Subcutaneous abdominal adipose tissue (tissue), 5 donors: Measurements from ENCODE around the gene SLC66A2.

Source experiments
- H3K27ac ChIP-seq: one replicate; pipeline ENCODE4 v1.7.0; 2013; ENCODE audit warnings: low read depth, mild to moderate bottlenecking, inconsistent platforms, low read length, moderate library complexity
- H3K27me3 ChIP-seq, 5 donors: one replicate each; pipeline ENCODE4 v1.7.0; 2013; ENCODE audit warnings: low read length in 5 of 5, inconsistent platforms in 1 of 5; ENCODE audit not compliant: control insufficient read depth in 5 of 5, insufficient read depth in 4 of 5
- H3K36me3 ChIP-seq, 5 donors: one replicate each; pipeline ENCODE4 v1.7.0; 2013; ENCODE audit warnings: low read length in 5 of 5; ENCODE audit not compliant: control insufficient read depth in 5 of 5, insufficient read depth in 5 of 5
- H3K4me1 ChIP-seq, 5 donors: one replicate each; pipeline ENCODE4 v1.7.0; 2013; ENCODE audit warnings: low read length in 5 of 5, mild to moderate bottlenecking in 3 of 5, moderate library complexity in 1 of 5; ENCODE audit not compliant: control insufficient read depth in 5 of 5, insufficient read depth in 5 of 5
- H3K4me3 ChIP-seq, 5 donors: one replicate each; pipeline ENCODE4 v1.7.0; 2013; ENCODE audit warnings: low read length in 5 of 5, low read depth in 1 of 5
- H3K9ac ChIP-seq, 5 donors: one replicate each; pipeline ENCODE4 v1.7.0; 2013; ENCODE audit warnings: low read length in 5 of 5, mild to moderate bottlenecking in 4 of 5, moderate library complexity in 3 of 5
- H3K9me3 ChIP-seq, 5 donors: one replicate each; pipeline ENCODE4 v1.7.0; 2013; ENCODE audit warnings: low read length in 5 of 5; ENCODE audit not compliant: control insufficient read depth in 5 of 5
- donor health status: healthy.
- donor health status: healthy.
- donor health status: healthy.
- donor health status: healthy.
- donor health status: healthy.

SLC66A2 gene

GRCh38 chr18:79899609-79900445 lies 51.6 kb downstream of the SLC66A2 start:
- no peak overlapping the region for H3K27ac ChIP-seq
- peaks cover 0 to 36% (median 17%) of the 10 kb centered on the region in 5 donors for H3K9me3 ChIP-seq
- H3K36me3 ChIP-seq = peaks cover 0 to 30% (median 19%) of the 10 kb centered on the region in 5 donors
- peak overlapping the region in 1 of 5 donors; percentile 30 for H3K4me3 ChIP-seq
- H3K27me3 ChIP-seq = no peaks in the 10 kb centered on the region
- H3K9ac ChIP-seq = no peak overlapping the region
- H3K4me1 ChIP-seq = peaks cover 0 to 4% (median 0%) of the 10 kb centered on the region in 5 donors

- no peak overlapping the region for H3K27ac ChIP-seq
- no peak overlapping the region for H3K9ac ChIP-seq
- H3K4me3 ChIP-seq = peak overlapping the region in 1 of 5 donors; percentile 30
- H3K36me3 ChIP-seq = peaks cover 0 to 24% (median 19%) of the 10 kb centered on the region in 5 donors
- H3K27me3 ChIP-seq = no peaks in the 10 kb centered on the region
- H3K4me1 ChIP-seq = peaks cover 0 to 4% (median 0%) of the 10 kb centered on the region in 5 donors
- peaks cover 0 to 36% (median 20%) of the 10 kb centered on the region in 5 donors for H3K9me3 ChIP-seq
Measured at GRCh38 chr18:79898952-79899608, 52.4 kb downstream of the SLC66A2 start.

GRCh38 chr18:79897940-79898625 lies 53.4 kb downstream of the SLC66A2 start:
- Histone ChIP-seq H3K27me3 (no peaks in the 10 kb centered on the region), H3K27ac (no peak overlapping the region), H3K4me3 (peak overlapping the region in 1 of 5 donors; percentile 12), H3K4me1 (peaks cover 0 to 4% (median 0%) of the 10 kb centered on the region in 5 donors), H3K36me3 (peaks cover 0 to 14% (median 9%) of the 10 kb centered on the region in 5 donors), H3K9me3 (peaks cover 3 to 35% (median 28%) of the 10 kb centered on the region in 5 donors), H3K9ac (no peak overlapping the region)

GRCh38 chr18:79896738-79897137 lies 54.7 kb downstream of the SLC66A2 start:
- Histone ChIP-seq H3K27me3 (no peaks in the 10 kb centered on the region), H3K9me3 (peaks cover 4 to 48% (median 34%) of the 10 kb centered on the region in 5 donors), H3K36me3 (peaks cover 0 to under 1% (median 0%) of the 10 kb centered on the region in 5 donors), H3K9ac (no peak overlapping the region), H3K4me1 (peaks cover 0 to 4% (median 0%) of the 10 kb centered on the region in 5 donors), H3K27ac (no peak overlapping the region), H3K4me3 (no peak overlapping the region)

- Histone ChIP-seq H3K36me3 (no peaks in the 10 kb centered on the region), H3K9me3 (peaks cover 4 to 61% (median 37%) of the 10 kb centered on the region in 5 donors)
Measured at GRCh38 chr18:79890674-79891073, 60.8 kb downstream of the SLC66A2 start.

GRCh38 chr18:79889569-79889968 lies 61.9 kb downstream of the SLC66A2 start:
- Histone ChIP-seq H3K4me1 (peaks cover 0 to 2% (median 0%) of the 10 kb centered on the region in 5 donors), H3K9ac (no peak overlapping the region), H3K36me3 (no peaks in the 10 kb centered on the region), H3K4me3 (no peak overlapping the region), H3K27ac (no peak overlapping the region), H3K27me3 (no peaks in the 10 kb centered on the region), H3K9me3 (peaks cover 4 to 59% (median 37%) of the 10 kb centered on the region in 5 donors)

More at GRCh38 chr18:79890674-79891073, 60.8 kb downstream of the SLC66A2 start:
- no peak overlapping the region for H3K9ac ChIP-seq
- H3K27me3 ChIP-seq = no peaks in the 10 kb centered on the region
- no peak overlapping the region for H3K4me3 ChIP-seq
- no peak overlapping the region for H3K27ac ChIP-seq
- H3K4me1 ChIP-seq = no peaks in the 10 kb centered on the region

GRCh38 chr18:79888016-79888415 lies 63.4 kb downstream of the SLC66A2 start:
- Histone ChIP-seq H3K27me3 (no peaks in the 10 kb centered on the region), H3K4me1 (peaks cover 0 to 2% (median 0%) of the 10 kb centered on the region in 5 donors), H3K9ac (no peak overlapping the region), H3K9me3 (peaks cover 0 to 50% (median 35%) of the 10 kb centered on the region in 5 donors), H3K36me3 (no peaks in the 10 kb centered on the region), H3K27ac (no peak overlapping the region), H3K4me3 (no peak overlapping the region)

GRCh38 chr18:79887181-79888000 lies 64.1 kb downstream of the SLC66A2 start:
- Histone ChIP-seq H3K36me3 (no peaks in the 10 kb centered on the region), H3K9me3 (peaks cover 0 to 44% (median 33%) of the 10 kb centered on the region in 5 donors), H3K4me1 (peaks cover 0 to 2% (median 0%) of the 10 kb centered on the region in 5 donors), H3K9ac (no peak overlapping the region), H3K27me3 (no peaks in the 10 kb centered on the region), H3K4me3 (no peak overlapping the region), H3K27ac (no peak overlapping the region)
